Endothelial cell of umbilical vein (primary cell): ENCODE data around the gene CTNND2. TPM values are rescaled to one million over a fixed set of nuclear protein-coding genes. Genes with fewer than 3 reads are reported as not detected.

ENCODE experiments used
- BruUV-seq: library from RNA; stranded (reverse); fragments of 400-500 nt; replicated peaks from 2 replicates; lab custom pipeline; 2021; lab: Mats Ljungman, UMichigan
- CTCF ChIA-PET: fragments of 300-600, 350-600 bp; sonication (Branson Sonifier 250); formaldehyde crosslinking; loops from one replicate; lab custom pipeline; 2021; ENCODE audit warnings: antibody characterized with exemption, inconsistent platforms; lab: Charles Lee
- POLR2A ChIA-PET: fragments of 300-600, 350-600 bp; sonication (Branson Sonifier 250); formaldehyde crosslinking; loops from one replicate; lab custom pipeline; 2021; ENCODE audit warnings: antibody characterized with exemption, inconsistent platforms; lab: Charles Lee
- DNase-seq: peaks from one replicate; pipeline ENCODE4 v3.0.0-alpha.2; 2011; ENCODE audit warnings: low read depth, low spot score
- FAIRE-seq: peaks from 2 replicates; lab custom pipeline; 2011; peaks lifted over from hg19 to GRCh38; lab: Jason Lieb, UNC
- H2AFZ ChIP-seq: 2 replicates; pipeline ENCODE4 v1.6.0; 2012; ENCODE audit warnings: low read depth, low read length, control low read depth, inconsistent platforms
- H3K27ac ChIP-seq: 2 replicates; pipeline ENCODE4 v1.5.1; 2011; ENCODE audit warnings: low read depth, mild to moderate bottlenecking, control low read depth, low read length, moderate library complexity; ENCODE audit not compliant: insufficient read depth
- H3K27me3 ChIP-seq, 2 experiments: 2 replicates each; pipeline versions ENCODE4 v1.6.0 to v1.6.1; 2011; ENCODE audit warnings: low read length in 2 of 2, mixed read lengths in 1 of 2; ENCODE audit not compliant: control insufficient read depth in 2 of 2, insufficient read depth in 2 of 2
- H3K36me3 ChIP-seq, 2 experiments: 2 replicates in 1 of 2; 3 replicates in 1 of 2; pipeline ENCODE4 v1.5.1; 2011; ENCODE audit warnings: low read length in 2 of 2, mild to moderate bottlenecking in 1 of 2, moderate library complexity in 1 of 2; ENCODE audit not compliant: control insufficient read depth in 2 of 2, insufficient read depth in 2 of 2; ENCODE audit errors: extremely low read depth in 1 of 2
- H3K4me1 ChIP-seq: 3 replicates; pipeline ENCODE4 v1.5.1; 2011; ENCODE audit warnings: mild to moderate bottlenecking, low read length; ENCODE audit not compliant: control insufficient read depth, insufficient read depth; ENCODE audit errors: extremely low read depth
- H3K4me2 ChIP-seq: 2 replicates; pipeline ENCODE4 v1.6.1; 2011; ENCODE audit warnings: low read length, control low read depth, mixed read lengths; ENCODE audit not compliant: insufficient read depth
- H3K4me3 ChIP-seq, 3 experiments: fragments of 200-600 bp in 1 of 3; sonication (generic), shearing (Covaris generic) in 1 of 3; replicated peaks in 1 of 3; 2 replicates each; pipeline ENCODE4 v1.5.1; 2011 to 2016; ENCODE audit warnings: control low read depth in 3 of 3, low read length in 3 of 3, mild to moderate bottlenecking in 2 of 3, inconsistent platforms in 1 of 3, low read depth in 1 of 3, moderate library complexity in 1 of 3; ENCODE audit not compliant: insufficient read depth in 1 of 3
- H3K79me2 ChIP-seq: 2 replicates; pipeline ENCODE4 v1.6.0; 2012; ENCODE audit warnings: low read length, inconsistent platforms; ENCODE audit not compliant: control insufficient read depth, insufficient read depth
- H3K9ac ChIP-seq: replicated peaks from 2 replicates; pipeline ENCODE3; 2011; ENCODE audit warnings: low read length, control low read depth; ENCODE audit not compliant: insufficient read depth; ENCODE audit errors: extremely low read depth
- H3K9me1 ChIP-seq: replicated peaks from 3 replicates; pipeline ENCODE4 v1.6.0; 2011; ENCODE audit warnings: mild to moderate bottlenecking, low read length; ENCODE audit not compliant: control insufficient read depth, insufficient read depth; ENCODE audit errors: extremely low read depth
- H3K9me3 ChIP-seq: replicated peaks from 2 replicates; pipeline ENCODE4 v1.5.1; 2012; ENCODE audit warnings: low read length, inconsistent platforms; ENCODE audit not compliant: control insufficient read depth, insufficient read depth
- H4K20me1 ChIP-seq: replicated peaks from 2 replicates; pipeline ENCODE3; 2011; ENCODE audit warnings: mild to moderate bottlenecking, low read length; ENCODE audit not compliant: control insufficient read depth, insufficient read depth; ENCODE audit errors: extremely low read depth
- CTCF ChIP-seq, 2 donors: IDR thresholded peaks; 1 replicate in 1 of 2; 2 replicates in 1 of 2; pipeline ENCODE4 v1.5.1; 2011; ENCODE audit warnings: low read length in 2 of 2, mild to moderate bottlenecking in 2 of 2, moderate library complexity in 2 of 2, control low read depth in 1 of 2, inconsistent platforms in 1 of 2, low read depth in 1 of 2; ENCODE audit not compliant: insufficient read depth in 1 of 2; ENCODE audit errors: extremely low read depth in 1 of 2
- EZH2 ChIP-seq: IDR thresholded peaks from 2 replicates; pipeline ENCODE4 v1.6.1; 2012; ENCODE audit warnings: borderline replicate concordance, low read depth, mild to moderate bottlenecking, moderate library complexity, low read length, inconsistent platforms; ENCODE audit not compliant: severe bottlenecking
- FOS ChIP-seq: IDR thresholded peaks from 2 replicates; pipeline ENCODE4 v1.6.1; 2011; ENCODE audit warnings: mild to moderate bottlenecking, low read length, moderate library complexity, borderline replicate concordance; ENCODE audit not compliant: insufficient read depth
- GATA2 ChIP-seq: IDR thresholded peaks from 2 replicates; pipeline ENCODE4 v1.7.0; 2011; ENCODE audit warnings: low read depth, mild to moderate bottlenecking, moderate library complexity, mixed read lengths, low read length; ENCODE audit not compliant: insufficient read length, insufficient read depth
- JUN ChIP-seq: IDR thresholded peaks from 2 replicates; pipeline ENCODE4 v1.6.1; 2011; ENCODE audit warnings: borderline replicate concordance, low read depth; ENCODE audit not compliant: insufficient read length, insufficient read depth
- MAX ChIP-seq: IDR thresholded peaks from 2 replicates; pipeline ENCODE4 v1.6.1; 2011; ENCODE audit not compliant: insufficient read depth, insufficient read length
- MYC ChIP-seq: IDR thresholded peaks from one replicate; pipeline ENCODE4 v1.6.1; 2011; ENCODE audit warnings: mild to moderate bottlenecking, low read depth, low read length
- POLR2A ChIP-seq: IDR thresholded peaks from 2 replicates; pipeline ENCODE4 v1.6.1; 2012; ENCODE audit warnings: low read depth, mild to moderate bottlenecking, control low read depth, low read length
- POLR2AphosphoS5 ChIP-seq: IDR thresholded peaks from 2 replicates; pipeline ENCODE4 v1.6.1; 2012; ENCODE audit warnings: low read depth, mild to moderate bottlenecking, control low read depth, low read length, moderate library complexity; ENCODE audit not compliant: insufficient read depth
- dilution Hi-C: fragments of 300-500 bp; cut with MboI; formaldehyde crosslinking; loops from one replicate; pipeline ENCODE4 v1.15.0; 2019; ENCODE audit warnings: low sequenced_read_pairs; ENCODE audit not compliant: extremely low pct_ligation_motif_present
- intact Hi-C: fragments of 100-400 bp; cut with micrococcal nuclease; formaldehyde crosslinking; loops from one replicate; pipeline ENCODE4 v1.10.0; 2022
- polyA plus RNA-seq, 4 experiments: library from polyadenylated mRNA; depleted of rRNA in 3 of 4; stranded (reverse) in 3 of 4; unstranded in 1 of 4; fragments of >200 nt; gene quantifications; 2 replicates each; pipeline versions ENCODE4 v1.2.1 to v1.2.3, GENCODE V29; 2011 to 2012; ENCODE audit warnings: missing spikeins in 1 of 4
- total RNA-seq: library from RNA; stranded (reverse); gene quantifications from 2 replicates; pipeline ENCODE4 v1.2.3, GENCODE V29; 2021

CTNND2 gene
- total and polyA plus RNA-seq, 2 donors (not counting 3 experiments of a cell fraction or from before 2014, with no cell fraction given) = not detected

GRCh38 chr5:11230890-11231289, 673.4 kb downstream of the CTNND2 start:
- H3K9me3 ChIP-seq = no peaks in the 10 kb centered on the region
- H3K4me1 ChIP-seq = no peaks in the 10 kb centered on the region
- FAIRE-seq (no peak), DNase-seq (no peak)
- no peaks in the 10 kb centered on the region for H3K36me3 ChIP-seq
- ChIA-PET CTCF (no interaction called here), POLR2A (no interaction called here)
- BruUV-seq = no TSS peak
- TF ChIP-seq POLR2AphosphoS5 = no peak
- TF ChIP-seq GATA2 = no peak
- no peak for TF ChIP-seq JUN
- intact Hi-C loops = no loop called here
- H3K79me2 ChIP-seq = no peaks in the 10 kb centered on the region
- no peak overlapping the region for H3K9ac ChIP-seq
- H3K4me3 ChIP-seq = no peak overlapping the region
- H3K27ac ChIP-seq = no peak overlapping the region
- no peaks in the 10 kb centered on the region for H3K9me1 ChIP-seq
- no peaks in the 10 kb centered on the region for H3K27me3 ChIP-seq
- no peaks in the 10 kb centered on the region for H4K20me1 ChIP-seq
- H2AFZ ChIP-seq = no peak overlapping the region
- dilution Hi-C loops = no loop called here
- no peak overlapping the region for H3K4me2 ChIP-seq

GRCh38 chr5:11227064-11227463, 677.2 kb downstream of the CTNND2 start:
- intact Hi-C loops (no loop called here), dilution Hi-C loops (no loop called here)
- Histone ChIP-seq H4K20me1 (no peaks in the 10 kb centered on the region), H3K4me2 (no peak overlapping the region), H3K4me1 (no peaks in the 10 kb centered on the region), H3K27me3 (no peaks in the 10 kb centered on the region), H3K27ac (no peak overlapping the region), H3K9ac (no peak overlapping the region), H3K79me2 (no peaks in the 10 kb centered on the region), H3K36me3 (no peaks in the 10 kb centered on the region), H3K9me3 (no peaks in the 10 kb centered on the region), H3K9me1 (no peaks in the 10 kb centered on the region), H2AFZ (no peak overlapping the region), H3K4me3 (no peak overlapping the region)
- TF ChIP-seq POLR2A (no peak), FOS (no peak), EZH2 (no peak), MYC (no peak), MAX (no peak), POLR2AphosphoS5 (no peak), CTCF (IDR thresholded peaks at IDR 0.05; ENCODE audit: extremely low read depth in 1 of 2, insufficient read depth in 1 of 2, low read depth in 1 of 2, low read length in 2 of 2) (no peak), GATA2 (no peak), JUN (no peak)
- CTCF ChIA-PET = no interaction called here
- no TSS peak for BruUV-seq
- POLR2A ChIA-PET = no interaction called here
- FAIRE-seq (no peak), DNase-seq (no peak)
